NCI-H1930 (cell line): Measurements from ENCODE around the gene GPRC6A.
"Not testable (repeated sequence)": the region's sequence is repeated elsewhere in the genome, so short reads cannot be mapped to it uniquely, and the experiment has no call there.

Experiments used
- DNase-seq, 2 experiments: peaks; one replicate each; lab custom pipeline; 2025; lab: John Stamatoyannopoulos, UW

The GPRC6A gene

GRCh38 chr6:116828983-116829382 is at the start of gene GPRC6A:
TSS of gene GPRC6A (minus strand) at chr6:116829083. CDS start at chr6:116829013, 70 bp downstream.
- DNase-seq, result no peak

- DNase-seq, result no peak
Observed at GRCh38 chr6:116877743-116878142, 48.9 kb upstream of the GPRC6A start.

GRCh38 chr6:116876635-116877611 is 48.0 kb upstream of the GPRC6A start, which contains the start of gene RFX6:
TSS of gene RFX6 (plus strand) at chr6:116877242. CDS start at chr6:116877276, 34 bp downstream.
- DNase-seq, result peak in 1 of 2 experiments; percentile 7

GRCh38 chr6:116876107-116876506 is 47.2 kb upstream of the GPRC6A start:
- DNase-seq, result no peak

GRCh38 chr6:116872771-116873170 is 43.9 kb upstream of the GPRC6A start:
- DNase-seq, result no peak

GRCh38 chr6:116866281-116866871 is 37.5 kb upstream of the GPRC6A start:
- DNase-seq, result no peak

GRCh38 chr6:116859264-116859663 is 30.4 kb upstream of the GPRC6A start:
- DNase-seq, result no peak

- DNase-seq, result no peak
Observed at GRCh38 chr6:116858060-116858459, 29.2 kb upstream of the GPRC6A start.

GRCh38 chr6:116847227-116847626 is 18.3 kb upstream of the GPRC6A start:
- DNase-seq, result peak in 1 of 2 experiments; percentile 30

- DNase-seq, result no peak
Observed at GRCh38 chr6:116842459-116842858, 13.6 kb upstream of the GPRC6A start.

GRCh38 chr6:116840091-116840490 is 11.2 kb upstream of the GPRC6A start:
- no peak for DNase-seq

GRCh38 chr6:116836606-116837342 is 7.9 kb upstream of the GPRC6A start:
- peak; percentile 66 to 82 for DNase-seq

GRCh38 chr6:116834526-116834925 is 5.6 kb upstream of the GPRC6A start:
- DNase-seq, result not testable (repeated sequence)

GRCh38 chr6:116827561-116828240 is 1.2 kb downstream of the GPRC6A start:
- DNase-seq, result no peak

GRCh38 chr6:116816336-116816735 is 12.5 kb downstream of the GPRC6A start:
- not testable (repeated sequence) for DNase-seq

- DNase-seq, result no peak
Observed at GRCh38 chr6:116812051-116812650, 16.7 kb downstream of the GPRC6A start.

- DNase-seq, result no peak
Observed at GRCh38 chr6:116801971-116802370, 26.9 kb downstream of the GPRC6A start.

- DNase-seq, result no peak
Observed at GRCh38 chr6:116799945-116800344, 28.9 kb downstream of the GPRC6A start.

- no peak for DNase-seq
Observed at GRCh38 chr6:116797585-116797984, 31.3 kb downstream of the GPRC6A start.

- DNase-seq, result no peak
Observed at GRCh38 chr6:116793224-116793623, 35.7 kb downstream of the GPRC6A start.

GRCh38 chr6:116783852-116784251 is 45.0 kb downstream of the GPRC6A start:
- DNase-seq, result no peak
